NCI-H82 treated with DMSO at 0.1 percent for 48 hours (cell line): ENCODE results near the gene JAM3.

Experiments
- DNase-seq: peaks from one replicate; lab custom pipeline; 2025; ENCODE audit not compliant: unreplicated experiment; lab: John Stamatoyannopoulos, UW

JAM3 gene

GRCh38 chr11:134143801-134144200 lies 74.9 kb downstream of the JAM3 start:
- no peak for DNase-seq

- DNase-seq = no peak
These were observed 75.9 kb downstream of the JAM3 start for GRCh38 chr11:134144744-134145143.

DNA sequence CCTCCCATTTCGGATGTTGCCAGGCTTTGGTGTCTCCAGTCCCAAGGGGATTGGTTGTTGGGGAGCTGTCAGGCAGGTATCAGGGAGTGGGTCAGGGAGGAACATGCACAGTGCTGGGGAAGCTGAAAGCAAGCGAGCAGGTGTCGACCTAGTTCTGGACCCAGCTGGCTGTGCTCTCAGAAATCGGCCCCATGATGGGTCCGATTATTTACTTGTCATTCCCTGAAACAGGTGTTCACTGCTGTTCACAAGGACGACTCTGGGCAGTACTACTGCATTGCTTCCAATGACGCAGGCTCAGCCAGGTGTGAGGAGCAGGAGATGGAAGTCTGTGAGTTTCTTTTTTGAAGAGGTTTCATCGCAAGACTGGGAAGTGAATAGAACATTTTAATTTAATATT lies 76.8 kb downstream of the JAM3 start:
- no peak for DNase-seq

- DNase-seq = no peak
These were observed 77.7 kb downstream of the JAM3 start for GRCh38 chr11:134146598-134146997.

DNA sequence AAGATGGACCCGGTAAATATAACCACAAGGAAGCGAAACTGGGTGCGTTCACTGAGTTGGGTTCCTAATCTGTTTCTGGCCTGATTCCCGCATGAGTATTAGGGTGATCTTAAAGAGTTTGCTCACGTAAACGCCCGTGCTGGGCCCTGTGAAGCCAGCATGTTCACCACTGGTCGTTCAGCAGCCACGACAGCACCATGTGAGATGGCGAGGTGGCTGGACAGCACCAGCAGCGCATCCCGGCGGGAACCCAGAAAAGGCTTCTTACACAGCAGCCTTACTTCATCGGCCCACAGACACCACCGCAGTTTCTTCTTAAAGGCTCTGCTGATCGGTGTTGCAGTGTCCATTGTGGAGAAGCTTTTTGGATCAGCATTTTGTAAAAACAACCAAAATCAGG lies 80.5 kb downstream of the JAM3 start:
- no peak for DNase-seq

DNA sequence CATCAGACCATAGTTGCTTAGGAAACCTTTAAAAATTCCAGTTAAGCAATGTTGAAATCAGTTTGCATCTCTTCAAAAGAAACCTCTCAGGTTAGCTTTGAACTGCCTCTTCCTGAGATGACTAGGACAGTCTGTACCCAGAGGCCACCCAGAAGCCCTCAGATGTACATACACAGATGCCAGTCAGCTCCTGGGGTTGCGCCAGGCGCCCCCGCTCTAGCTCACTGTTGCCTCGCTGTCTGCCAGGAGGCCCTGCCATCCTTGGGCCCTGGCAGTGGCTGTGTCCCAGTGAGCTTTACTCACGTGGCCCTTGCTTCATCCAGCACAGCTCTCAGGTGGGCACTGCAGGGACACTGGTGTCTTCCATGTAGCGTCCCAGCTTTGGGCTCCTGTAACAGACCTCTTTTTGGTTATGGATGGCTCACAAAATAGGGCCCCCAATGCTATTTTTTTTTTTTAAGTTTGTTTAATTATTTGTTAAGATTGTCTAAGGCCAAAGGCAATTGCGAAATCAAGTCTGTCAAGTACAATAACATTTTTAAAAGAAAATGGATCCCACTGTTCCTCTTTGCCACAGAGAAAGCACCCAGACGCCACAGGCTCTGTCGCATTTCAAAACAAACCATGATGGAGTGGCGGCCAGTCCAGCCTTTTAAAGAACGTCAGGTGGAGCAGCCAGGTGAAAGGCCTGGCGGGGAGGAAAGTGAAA lies 81.5 kb downstream of the JAM3 start:
- no peak for DNase-seq

DNA sequence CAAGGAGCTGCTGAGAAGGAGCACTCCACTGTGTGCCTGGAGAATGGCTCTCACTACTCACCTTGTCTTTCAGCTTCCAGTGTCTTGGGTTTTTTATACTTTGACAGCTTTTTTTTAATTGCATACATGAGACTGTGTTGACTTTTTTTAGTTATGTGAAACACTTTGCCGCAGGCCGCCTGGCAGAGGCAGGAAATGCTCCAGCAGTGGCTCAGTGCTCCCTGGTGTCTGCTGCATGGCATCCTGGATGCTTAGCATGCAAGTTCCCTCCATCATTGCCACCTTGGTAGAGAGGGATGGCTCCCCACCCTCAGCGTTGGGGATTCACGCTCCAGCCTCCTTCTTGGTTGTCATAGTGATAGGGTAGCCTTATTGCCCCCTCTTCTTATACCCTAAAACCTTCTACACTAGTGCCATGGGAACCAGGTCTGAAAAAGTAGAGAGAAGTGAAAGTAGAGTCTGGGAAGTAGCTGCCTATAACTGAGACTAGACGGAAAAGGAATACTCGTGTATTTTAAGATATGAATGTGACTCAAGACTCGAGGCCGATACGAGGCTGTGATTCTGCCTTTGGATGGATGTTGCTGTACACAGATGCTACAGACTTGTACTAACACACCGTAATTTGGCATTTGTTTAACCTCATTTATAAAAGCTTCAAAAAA lies 82.3 kb downstream of the JAM3 start:
- no peak for DNase-seq

DNA sequence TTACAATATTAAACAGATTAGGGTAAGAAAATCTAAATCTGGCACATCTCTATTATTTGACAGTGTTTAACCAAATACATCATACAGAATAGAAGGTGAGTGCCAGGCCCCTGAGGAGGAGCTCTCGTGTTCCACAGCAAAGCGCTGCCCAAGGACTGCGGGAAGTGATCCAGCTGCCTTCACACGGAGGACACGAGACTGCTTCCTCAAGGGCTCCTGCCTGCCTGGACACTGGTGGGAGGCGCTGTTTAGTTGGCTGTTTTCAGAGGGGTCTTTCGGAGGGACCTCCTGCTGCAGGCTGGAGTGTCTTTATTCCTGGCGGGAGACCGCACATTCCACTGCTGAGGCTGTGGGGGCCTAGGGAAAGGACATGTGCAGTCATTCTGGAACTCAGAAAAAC lies 83.8 kb downstream of the JAM3 start:
- DNase-seq = no peak

GRCh38 chr11:134153147-134153905 lies 84.5 kb downstream of the JAM3 start:
- no peak for DNase-seq

DNA sequence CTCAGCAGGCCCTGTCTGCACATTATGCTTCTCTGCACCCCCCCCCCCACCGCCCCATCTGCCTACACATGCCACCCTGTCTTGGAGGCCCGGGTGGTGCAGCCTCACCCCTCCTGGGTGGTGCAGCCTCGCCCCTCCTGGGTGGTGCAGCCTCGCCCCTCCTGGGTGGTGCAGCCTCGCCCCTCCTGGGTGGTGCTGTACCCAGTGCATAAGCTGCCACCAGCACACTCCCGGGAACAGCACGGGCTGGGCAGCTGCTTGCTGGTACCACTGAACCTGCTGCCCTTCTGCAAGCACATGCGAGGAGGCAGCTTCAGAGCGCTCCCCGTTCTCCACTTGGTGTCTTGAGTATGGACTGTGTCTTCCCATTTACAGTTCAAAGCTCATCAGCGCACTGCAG lies 85.6 kb downstream of the JAM3 start:
- DNase-seq = no peak

DNA sequence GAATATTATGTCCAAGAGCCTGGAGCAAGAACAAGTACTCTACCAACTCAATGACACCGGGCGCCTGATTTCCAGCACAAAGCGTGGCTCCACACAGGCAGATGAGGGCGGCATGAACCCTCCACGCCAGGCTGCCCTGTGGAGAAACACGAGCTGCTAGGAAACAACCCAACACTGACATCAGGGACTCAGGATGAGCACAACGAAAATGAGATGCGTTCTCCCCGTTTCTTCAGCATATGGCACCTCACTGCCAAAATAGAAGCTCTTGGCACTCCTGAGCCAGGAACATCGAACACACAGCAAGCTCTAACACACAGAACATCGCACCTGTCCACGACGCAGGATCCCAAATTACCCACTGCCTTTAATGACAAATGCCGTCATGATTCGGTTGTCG lies 86.6 kb downstream of the JAM3 start:
- no peak for DNase-seq

DNA sequence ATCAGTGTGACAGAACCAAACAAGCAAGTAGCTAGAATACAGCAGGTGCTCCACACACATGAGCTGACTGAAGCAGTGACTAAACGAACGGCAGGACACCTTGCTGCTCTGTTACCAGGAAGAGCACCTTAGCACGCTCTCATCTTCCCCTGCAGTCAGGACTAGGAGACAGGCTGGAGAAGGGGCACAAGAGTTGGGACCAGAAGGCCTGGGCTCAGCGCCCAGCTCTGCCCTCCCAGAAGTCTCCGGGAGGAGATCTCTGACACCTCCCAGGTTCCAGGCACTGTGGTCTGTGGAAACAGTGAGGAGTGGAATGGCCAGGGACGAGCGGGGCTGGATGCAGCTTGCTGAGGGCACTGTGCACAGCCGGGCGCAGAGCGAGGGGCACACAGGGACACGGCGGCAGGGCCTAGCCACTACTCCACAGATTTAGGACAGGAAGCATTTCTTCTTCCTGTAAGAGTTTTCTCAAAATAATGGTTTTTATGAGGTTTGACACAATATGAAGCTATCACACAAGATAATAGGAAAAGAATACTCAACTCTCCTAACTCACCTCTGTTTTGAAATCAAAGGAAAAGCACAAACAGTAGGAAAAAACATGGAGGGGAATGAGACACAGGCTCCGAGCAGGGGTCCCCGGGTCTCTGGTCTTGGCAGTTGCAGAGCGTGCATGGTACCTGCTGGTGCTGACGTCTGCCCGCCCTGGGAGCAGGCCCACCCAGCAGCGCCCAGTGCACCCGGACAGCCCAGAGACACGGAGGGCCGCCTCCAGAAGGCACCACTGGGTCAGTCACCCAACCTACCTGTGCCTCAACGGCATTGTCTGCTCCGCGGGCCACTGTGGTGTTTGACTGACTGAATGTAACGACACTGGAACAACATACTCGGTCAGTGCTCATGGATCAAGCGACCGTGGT lies 87.3 kb downstream of the JAM3 start:
- no peak for DNase-seq

DNA sequence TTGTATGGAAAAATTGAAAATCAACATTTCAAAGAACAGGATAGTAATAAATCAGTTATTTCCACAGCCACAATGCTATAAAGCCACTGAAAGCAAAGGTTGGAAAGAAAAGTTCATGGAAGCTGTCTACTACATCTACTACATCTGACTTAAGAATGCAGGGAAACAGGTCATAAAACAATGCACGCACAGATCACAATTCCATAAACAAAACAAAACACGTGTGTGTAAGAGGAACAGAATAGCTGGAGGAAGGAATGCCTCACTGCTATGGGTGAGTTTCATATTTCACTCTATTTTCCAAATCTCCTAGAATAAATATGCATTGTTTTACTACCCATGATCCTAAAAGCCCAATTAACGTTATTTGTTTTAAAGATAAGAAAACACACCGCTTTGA lies 88.6 kb downstream of the JAM3 start:
- DNase-seq = no peak

GRCh38 chr11:134158023-134158422 lies 89.2 kb downstream of the JAM3 start:
- DNase-seq = no peak

- DNase-seq = no peak
These were observed 90.8 kb downstream of the JAM3 start for GRCh38 chr11:134159652-134160051.

- no peak for DNase-seq
These were observed 95.9 kb downstream of the JAM3 start for GRCh38 chr11:134164490-134165370.

DNA sequence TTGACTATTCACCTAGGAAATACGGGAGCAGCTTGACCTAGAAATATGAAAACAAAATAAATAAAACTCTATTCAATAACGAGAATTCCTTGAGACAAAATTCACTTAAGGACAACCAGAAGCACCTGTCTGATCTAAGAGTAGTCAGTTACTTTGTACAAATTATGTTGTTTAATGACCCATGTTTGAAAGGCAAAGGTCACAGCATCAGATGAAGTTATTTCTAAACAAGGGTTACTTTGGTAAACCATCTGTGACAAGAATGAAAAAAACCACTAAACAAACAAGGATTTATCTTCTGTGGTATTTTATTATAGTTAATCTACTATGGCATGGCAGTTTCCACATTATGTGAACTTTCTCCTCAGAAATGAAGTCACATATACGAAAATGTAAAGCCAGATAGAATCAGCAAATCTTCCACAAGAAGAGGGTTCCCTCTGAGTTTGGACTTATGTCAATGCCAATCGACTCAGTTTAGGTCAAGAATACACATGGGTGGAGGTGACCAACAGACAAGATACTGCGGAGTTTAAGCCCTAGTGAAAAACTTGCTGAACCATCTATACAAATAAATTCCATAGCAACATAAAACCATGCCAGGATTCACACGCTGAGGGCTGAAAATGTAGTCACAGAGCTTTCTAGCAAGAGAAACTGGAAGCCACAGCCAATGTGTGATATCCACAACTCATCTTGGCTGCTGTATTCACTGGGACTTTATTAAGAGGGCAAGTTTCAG lies 101.5 kb downstream of the JAM3 start:
- no peak for DNase-seq

DNA sequence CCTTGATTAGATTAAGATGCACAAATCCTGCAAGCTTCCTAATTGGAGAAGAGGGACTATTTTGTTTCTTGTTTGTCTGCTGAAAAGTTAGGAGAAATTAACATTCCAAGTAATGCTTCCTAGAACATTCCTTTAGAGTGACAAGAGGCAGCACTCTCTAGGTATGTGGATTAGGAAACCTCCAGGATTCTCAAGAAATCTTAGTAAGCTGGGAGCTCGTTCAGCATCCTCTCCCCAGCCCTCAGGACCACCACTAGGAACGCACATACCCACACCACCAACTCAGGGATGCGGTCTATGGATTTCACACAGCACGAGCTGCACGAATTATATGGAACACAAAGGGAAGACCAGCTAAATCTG lies 102.0 kb downstream of the JAM3 start:
- DNase-seq = no peak

DNA sequence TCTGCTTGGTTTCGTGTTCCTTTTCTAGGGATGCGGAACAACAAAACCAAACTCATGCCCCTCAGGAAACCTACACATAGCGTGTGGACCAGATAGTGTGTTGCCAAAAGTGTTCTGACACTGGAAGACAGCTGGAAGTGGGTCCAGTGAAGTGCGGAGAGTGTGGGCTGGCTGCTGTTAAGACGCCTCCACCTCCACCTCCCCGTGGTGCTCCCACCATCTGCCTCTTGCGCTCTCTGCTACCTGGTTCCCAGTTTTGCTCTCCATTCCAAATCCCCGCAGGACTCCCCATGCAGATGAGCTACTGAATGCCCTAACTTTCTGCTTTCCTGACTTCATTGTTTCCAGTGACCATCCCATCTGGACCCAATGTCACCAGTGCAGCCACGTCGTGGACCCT lies 103.1 kb downstream of the JAM3 start:
- DNase-seq = no peak

- DNase-seq = no peak
These were observed 104.4 kb downstream of the JAM3 start for GRCh38 chr11:134173296-134173695.
